ENCODE results near the gene OARD1.
"Not testable (repeated sequence)": the region's sequence is repeated elsewhere in the genome, so short reads cannot be mapped to it uniquely, and the experiment has no call there.

The OARD1 gene

DNA sequence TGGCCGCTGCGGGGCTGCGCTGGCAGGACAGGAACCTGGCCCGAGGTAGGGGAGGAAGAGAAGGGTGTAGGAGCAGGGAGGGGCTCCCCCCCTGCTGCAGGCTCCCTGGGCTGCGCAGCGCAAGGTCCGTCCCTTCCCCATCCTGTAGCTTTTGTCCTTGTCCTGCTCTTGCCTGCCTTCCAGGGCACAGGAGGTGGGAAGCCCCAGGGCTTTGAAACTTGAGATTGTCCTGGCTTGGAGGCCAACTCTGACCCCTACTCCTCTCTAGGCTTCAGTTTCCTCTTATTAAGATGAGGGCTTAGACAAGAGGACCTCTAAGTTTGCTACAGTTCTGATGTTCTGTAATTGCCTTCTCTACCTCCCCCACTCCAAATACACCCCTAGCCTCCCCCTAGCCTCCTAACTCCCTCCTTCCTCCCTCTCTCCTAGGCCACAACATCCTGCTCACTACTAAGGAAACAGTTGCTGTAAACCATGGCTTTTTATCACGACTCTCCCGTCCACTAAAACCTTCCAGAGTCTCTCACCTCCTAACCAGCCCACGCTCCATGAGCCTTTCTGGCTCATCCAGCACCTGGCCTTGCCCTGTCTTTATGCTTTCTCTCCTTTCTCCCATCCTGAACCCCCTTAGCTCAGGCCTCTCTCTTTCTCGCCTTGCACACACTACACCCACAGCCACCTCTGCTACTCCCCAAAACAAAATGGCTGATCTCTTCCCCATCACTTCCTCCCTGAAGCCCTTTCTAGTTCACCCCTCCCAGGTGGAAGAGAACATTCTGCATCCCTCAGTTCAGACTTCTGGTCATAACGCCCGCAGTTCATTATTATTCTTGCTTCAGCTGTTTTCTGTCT lies 43.4 kb downstream of the OARD1 start:
- DNase-seq (ENCODE audit: low read depth in 1 of 2, low spot score in 1 of 2) = no peak

DNA sequence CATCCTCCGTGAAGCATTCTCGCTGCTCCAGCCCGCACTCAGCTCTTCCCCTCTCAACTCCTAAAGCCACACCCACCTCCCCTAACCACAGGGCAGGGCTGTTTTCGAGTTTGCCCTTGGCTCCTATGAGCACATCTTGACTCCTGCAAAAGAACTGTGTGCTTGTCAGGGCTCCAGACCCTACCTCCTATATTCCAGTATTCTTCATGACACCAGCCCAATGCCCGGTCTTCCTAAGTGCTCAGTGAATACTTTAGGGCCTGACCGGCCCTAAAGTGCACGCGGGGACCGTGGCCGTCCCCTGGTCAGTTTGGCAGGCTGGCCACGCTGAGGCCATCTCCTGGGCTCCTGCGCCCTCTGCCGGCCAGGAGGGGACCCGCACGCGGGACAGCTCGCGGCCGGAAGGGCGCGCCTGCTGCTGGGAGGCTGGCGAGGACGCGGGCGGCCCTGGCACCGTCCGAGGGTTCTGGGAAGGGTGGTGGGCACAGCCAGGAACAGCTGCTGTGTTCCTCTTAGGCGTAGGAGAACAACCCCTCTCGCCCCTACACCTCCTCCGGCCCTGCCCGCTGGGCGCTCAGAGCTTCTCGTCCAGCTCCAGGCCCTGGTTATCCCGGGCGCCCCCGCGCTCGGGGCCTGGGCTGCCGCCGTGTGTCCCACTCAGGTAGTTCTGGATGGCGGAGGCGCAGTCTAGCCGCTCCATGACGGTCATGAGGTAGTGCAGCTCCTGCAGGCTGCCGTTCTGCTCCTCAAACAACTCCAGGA lies 44.2 kb downstream of the OARD1 start:
- peak; percentile 55 to 65 for DNase-seq (ENCODE audit: low read depth in 1 of 2, low spot score in 1 of 2)

DNA sequence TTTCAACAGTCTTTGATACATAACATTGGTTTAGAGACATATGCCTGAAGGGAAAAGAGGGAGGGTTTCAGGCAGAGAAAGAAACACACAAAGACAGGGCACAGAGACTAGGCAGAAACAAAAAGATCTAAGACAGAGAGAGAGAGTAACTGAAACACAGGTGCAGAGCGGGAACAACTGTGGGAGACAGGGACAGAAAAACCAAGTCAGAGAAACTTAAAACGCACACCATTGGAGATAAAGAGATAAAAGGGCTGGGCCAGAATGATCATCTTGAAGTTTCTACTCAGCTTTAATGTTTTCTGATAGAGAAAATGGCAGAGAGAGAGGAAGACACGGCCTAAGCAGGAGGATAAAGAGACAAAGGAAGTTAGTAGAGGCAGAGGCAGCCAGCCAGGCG lies 44.9 kb downstream of the OARD1 start:
- DNase-seq (ENCODE audit: low read depth in 1 of 2, low spot score in 1 of 2) = no peak

DNA sequence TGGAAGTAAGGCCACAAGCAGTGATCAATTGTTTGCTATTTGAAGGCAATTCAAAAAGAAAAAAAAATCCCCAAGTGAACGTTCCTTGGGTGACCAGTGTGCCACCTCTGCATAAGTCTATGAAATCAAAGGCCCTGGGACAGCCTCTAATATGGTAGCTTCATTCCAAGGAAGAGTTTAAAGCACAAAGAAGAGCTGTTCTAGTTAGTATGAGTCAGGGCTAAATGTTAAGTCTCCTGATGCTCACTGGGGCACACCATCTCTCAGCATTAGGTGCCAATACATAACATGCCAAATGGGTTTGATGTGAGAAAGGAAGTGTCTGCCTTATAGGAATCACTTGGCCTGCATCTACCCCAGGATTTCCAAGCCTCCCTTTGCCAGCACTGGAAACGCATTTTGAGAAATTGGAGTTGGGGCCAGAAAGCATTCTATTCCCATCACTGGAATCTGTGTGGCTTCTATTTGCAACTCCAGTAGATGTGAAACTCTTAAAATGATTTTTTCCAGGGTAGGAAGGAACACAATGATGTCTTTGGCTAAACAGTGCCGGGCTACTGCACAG lies 46.1 kb downstream of the OARD1 start:
- DNase-seq (ENCODE audit: low read depth in 1 of 2, low spot score in 1 of 2) = no peak

DNA sequence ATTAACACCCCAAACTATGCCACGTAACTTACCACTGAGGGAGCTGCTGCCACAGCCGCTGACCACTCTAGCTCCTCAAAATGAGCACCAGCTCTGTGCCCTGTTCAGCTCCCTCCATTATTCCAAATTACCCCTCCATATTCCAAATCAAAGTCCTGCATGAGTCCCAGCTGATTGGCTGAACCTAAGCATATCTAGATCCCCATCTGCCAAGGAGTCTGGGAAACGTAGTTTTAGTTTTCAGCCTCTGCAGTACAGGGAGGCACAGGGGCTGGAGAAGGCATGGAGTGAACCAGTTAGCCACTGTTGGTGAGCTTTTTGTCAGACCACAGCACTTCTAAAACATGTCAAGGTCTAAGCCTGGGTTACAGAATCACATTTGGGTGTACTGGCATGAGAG lies 49.0 kb downstream of the OARD1 start:
- no peak for DNase-seq (ENCODE audit: low read depth in 1 of 2, low spot score in 1 of 2)

DNA sequence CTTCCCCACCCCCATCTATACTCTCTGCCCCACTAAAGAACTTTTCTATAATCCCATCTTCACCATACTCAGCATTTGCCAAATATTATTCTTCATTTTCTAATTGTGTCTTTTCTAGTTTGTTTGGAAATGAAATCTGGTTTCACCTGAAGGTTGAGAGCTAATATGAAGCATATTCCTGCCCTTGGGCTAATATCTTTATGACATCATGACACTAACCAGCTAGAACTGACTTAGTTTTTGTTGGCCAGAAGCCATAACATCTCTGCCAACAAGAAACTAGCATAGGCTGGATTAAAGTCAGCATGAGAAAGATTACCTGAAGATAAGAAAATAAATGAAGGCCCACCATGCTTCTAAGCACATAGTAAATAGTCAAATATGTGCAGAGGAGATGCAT lies 49.9 kb downstream of the OARD1 start:
- DNase-seq (ENCODE audit: low read depth in 1 of 2, low spot score in 1 of 2) = no peak

DNA sequence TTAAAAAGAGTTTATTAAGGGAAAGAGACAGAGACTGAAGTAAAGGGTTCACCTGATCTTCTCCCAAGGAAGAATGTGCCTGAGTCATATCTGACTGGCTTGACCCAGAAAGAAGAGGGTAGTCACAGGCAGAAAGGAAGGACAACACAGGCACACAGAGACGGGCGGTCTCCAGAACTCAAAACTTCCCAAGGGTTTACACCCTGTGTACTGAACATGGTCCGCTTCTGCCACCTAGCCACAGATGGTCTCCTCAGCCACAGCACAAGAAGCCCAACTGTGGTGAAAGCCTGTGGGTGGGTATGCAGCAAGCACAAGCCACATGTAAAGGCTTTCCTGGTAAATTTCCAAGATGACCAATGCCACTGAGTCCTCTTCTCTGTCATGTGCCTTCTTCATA lies 50.3 kb downstream of the OARD1 start:
- no peak for DNase-seq (ENCODE audit: low read depth in 1 of 2, low spot score in 1 of 2)

DNA sequence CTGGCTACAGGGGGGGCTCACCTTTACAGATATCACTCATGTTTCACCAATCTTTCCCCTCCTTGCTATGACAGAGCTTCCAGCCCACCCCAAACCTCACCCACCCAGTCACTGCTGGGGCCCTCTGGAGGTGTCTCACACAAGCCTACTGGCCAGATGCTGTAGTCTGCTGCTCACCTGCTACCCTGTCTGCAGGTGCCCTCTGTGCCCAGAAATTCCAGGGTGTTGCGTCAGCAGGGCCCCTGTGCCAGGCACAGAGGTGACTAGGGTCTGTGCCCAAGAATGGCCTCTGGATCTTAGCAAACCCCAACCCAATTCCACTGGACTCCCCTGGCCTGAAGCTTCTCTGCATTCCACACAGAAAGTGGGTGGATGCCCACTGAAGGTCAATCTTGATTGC lies 54.5 kb downstream of the OARD1 start:
- no peak for DNase-seq (ENCODE audit: low read depth in 1 of 2, low spot score in 1 of 2)

DNA sequence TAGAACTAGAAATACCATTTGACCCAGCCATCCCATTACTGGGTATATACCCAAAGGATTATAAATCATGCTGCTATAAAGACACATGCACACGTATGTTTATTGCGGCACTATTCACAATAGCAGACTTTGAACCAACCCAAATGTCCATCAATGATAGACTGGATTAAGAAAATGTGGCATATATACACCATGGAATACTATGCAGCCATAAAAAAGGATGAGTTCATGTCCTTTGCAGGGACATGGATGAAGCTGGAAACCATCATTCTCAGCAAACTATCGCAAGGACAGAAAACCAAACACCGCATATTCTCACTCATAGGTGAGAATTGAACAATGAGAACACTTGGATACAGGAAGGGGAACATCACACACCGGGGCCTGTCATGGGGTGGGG lies 56.3 kb downstream of the OARD1 start:
- DNase-seq (ENCODE audit: low read depth in 1 of 2, low spot score in 1 of 2) = not testable (repeated sequence)

DNA sequence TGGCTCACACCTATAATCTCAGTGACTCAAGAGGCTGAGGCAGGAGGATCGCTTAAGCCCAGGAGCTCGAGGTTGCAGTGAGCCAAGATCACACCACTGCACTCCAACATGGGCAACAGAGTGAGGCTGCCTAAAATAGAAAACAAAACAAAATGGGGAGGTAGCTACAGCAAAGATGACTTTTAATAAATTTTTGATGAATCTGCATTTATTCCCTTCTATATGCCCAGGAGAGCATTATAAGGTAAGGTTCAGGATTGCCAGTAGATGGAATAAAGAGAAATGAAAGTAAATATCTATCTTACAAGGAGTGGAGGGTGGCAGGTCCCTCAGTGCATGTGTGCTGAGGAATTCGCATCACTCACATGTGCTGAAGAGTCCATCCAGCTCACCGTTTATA lies 57.4 kb downstream of the OARD1 start:
- no peak for DNase-seq (ENCODE audit: low read depth in 1 of 2, low spot score in 1 of 2)

Measured in stimulated activated CD4-positive, alpha-beta T cell treated with anti-CD3 and anti-CD28 coated beads, Interleukin-15, amount 100 ng/mL, for 1 hour (primary cell).